ENCODE data around the gene INTS2.
A peak's percentile ranks its signal among the peaks of the same experiment; 100 is the strongest.
"Not testable (repeated sequence)": the region's sequence is repeated elsewhere in the genome, so short reads cannot be mapped to it uniquely, and the experiment has no call there.

INTS2 gene, protein sequence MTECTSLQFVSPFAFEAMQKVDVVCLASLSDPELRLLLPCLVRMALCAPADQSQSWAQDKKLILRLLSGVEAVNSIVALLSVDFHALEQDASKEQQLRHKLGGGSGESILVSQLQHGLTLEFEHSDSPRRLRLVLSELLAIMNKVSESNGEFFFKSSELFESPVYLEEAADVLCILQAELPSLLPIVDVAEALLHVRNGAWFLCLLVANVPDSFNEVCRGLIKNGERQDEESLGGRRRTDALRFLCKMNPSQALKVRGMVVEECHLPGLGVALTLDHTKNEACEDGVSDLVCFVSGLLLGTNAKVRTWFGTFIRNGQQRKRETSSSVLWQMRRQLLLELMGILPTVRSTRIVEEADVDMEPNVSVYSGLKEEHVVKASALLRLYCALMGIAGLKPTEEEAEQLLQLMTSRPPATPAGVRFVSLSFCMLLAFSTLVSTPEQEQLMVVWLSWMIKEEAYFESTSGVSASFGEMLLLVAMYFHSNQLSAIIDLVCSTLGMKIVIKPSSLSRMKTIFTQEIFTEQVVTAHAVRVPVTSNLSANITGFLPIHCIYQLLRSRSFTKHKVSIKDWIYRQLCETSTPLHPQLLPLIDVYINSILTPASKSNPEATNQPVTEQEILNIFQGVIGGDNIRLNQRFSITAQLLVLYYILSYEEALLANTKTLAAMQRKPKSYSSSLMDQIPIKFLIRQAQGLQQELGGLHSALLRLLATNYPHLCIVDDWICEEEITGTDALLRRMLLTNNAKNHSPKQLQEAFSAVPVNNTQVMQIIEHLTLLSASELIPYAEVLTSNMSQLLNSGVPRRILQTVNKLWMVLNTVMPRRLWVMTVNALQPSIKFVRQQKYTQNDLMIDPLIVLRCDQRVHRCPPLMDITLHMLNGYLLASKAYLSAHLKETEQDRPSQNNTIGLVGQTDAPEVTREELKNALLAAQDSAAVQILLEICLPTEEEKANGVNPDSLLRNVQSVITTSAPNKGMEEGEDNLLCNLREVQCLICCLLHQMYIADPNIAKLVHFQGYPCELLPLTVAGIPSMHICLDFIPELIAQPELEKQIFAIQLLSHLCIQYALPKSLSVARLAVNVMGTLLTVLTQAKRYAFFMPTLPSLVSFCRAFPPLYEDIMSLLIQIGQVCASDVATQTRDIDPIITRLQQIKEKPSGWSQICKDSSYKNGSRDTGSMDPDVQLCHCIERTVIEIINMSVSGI

GRCh38 chr17:61927208-61928100 is at the start of gene INTS2:
Gene INTS2 (minus strand): TSS chr17:61927982. CDS start chr17:61926644, 1,338 bp downstream.
- peak; percentile 88 to 94 (median 88) for DNase-seq (ENCODE audit: low read depth in 3 of 3)

GRCh38 chr17:61974115-61974514 is 46.3 kb upstream of the INTS2 start:
- DNase-seq (ENCODE audit: low read depth in 3 of 3): no peak

- DNase-seq (ENCODE audit: low read depth in 3 of 3): no peak
Observed at GRCh38 chr17:61972311-61972710, 44.5 kb upstream of the INTS2 start.

DNA sequence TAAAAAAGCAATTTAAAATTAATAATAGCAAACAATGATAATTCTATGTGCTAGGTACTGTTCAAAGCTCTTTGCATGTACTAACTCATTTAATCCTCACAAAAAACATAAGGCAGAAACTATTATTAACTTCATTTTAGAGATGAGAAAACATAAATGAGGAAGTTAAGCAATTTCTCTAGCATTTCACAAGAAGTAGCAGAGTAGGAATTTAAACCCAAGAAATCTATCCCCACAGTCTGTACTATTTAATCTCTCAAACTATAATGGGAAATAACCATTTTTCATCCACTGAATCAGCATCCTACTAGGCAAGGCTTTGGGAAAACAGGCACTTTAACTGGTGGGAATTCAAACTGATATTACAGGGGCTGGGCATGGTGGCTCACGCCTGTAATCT is 42.2 kb upstream of the INTS2 start:
- no peak for DNase-seq (ENCODE audit: low read depth in 3 of 3)

GRCh38 chr17:61968757-61969156 is 41.0 kb upstream of the INTS2 start:
- no peak for DNase-seq (ENCODE audit: low read depth in 3 of 3)

- DNase-seq (ENCODE audit: low read depth in 3 of 3): no peak
Observed at GRCh38 chr17:61967729-61968128, 39.9 kb upstream of the INTS2 start.

DNA sequence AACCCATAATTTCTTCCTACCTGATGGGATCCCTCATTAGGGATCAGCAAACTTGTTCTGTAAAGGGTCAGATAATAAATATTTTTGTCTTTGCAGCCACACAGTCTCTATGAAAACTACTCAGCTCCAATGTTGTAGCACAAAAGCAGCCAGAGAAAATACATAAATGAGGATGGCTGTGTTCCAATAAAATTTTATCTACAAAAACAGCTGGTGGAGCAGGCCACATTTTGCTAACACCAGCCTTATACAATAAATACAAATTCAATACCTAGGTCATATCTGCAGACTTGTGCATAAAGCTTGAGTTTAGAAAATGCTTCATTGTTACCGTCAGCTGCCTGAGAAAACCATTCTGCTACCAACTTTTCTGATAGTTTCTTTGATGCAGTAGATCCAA is 38.4 kb upstream of the INTS2 start:
- DNase-seq (ENCODE audit: low read depth in 3 of 3): no peak

DNA sequence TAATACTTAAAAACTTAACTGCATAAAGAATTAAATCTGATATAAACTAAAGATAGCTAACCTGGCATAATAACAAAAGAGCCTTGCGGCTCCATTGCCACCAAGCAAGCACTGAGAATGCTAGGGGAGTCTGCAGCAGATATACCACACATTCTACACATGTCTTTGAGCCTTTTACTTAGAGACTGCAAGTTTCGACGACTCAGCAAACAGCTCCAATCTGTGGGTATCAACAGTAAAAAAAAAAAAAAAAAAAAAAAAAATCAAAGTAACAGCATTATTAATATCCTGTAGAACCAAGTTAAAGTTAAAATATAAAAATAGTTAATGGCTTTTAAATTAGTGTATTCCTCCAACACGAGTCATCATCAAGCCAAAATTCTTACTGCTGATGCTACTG is 27.8 kb upstream of the INTS2 start:
- DNase-seq (ENCODE audit: low read depth in 3 of 3): no peak

GRCh38 chr17:61947367-61948078 is 19.7 kb upstream of the INTS2 start:
- no peak for DNase-seq (ENCODE audit: low read depth in 3 of 3)

DNA sequence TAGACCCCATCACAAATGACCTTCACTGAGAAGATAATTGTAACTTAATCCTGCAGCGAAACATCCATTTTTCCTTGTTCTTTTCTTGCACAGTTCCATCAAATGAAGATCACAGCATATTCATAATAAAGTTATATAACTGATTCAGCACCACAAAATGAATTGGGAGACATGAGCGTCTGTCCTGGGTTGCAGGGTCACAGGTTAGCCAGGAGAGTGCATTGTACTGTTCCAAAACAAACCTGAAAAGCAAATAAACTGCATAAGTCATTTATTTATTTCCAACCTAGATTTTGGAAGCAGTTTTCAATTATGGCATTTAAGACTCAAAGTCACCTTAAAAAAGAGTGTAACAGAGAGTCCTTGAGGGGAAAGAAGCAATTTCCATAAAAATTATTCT is 18.6 kb upstream of the INTS2 start:
- no peak for DNase-seq (ENCODE audit: low read depth in 3 of 3)

DNA sequence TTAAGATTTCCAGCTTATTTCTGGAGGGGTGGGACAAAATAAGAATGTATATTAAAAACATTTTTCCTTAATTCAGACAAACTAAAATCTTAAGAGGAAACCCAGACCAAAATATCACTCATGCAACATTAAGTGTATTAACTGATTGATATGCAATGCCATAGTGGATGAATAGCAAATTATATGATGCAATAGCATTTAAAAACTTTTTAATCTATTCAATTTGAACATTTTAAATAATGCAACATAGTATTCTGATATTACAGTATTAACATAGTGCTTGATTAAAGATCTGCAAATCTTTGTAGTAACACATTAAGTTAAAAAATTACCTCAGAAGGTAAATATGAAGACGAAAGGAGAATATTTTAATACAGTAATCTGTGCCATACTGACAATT is 15.3 kb upstream of the INTS2 start:
- DNase-seq (ENCODE audit: low read depth in 3 of 3): no peak

DNA sequence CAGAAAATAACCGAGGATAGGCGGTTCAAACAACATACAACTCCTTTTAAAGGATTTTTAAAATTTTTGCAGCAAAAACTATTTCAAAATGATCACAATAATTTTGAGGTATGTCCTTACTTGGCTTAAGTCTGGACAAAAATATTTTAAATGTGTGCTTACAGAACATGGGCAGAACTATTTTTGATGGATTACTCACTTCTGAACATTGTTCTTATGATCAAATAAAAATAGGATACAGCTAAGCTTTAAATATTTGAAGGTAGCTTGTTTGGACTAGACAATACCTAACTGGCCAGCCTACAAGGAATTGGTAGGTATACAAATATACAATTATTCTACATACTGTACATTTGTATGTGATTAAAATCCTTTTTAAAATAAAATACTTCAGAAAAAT is 14.3 kb upstream of the INTS2 start:
- DNase-seq (ENCODE audit: low read depth in 3 of 3): no peak

DNA sequence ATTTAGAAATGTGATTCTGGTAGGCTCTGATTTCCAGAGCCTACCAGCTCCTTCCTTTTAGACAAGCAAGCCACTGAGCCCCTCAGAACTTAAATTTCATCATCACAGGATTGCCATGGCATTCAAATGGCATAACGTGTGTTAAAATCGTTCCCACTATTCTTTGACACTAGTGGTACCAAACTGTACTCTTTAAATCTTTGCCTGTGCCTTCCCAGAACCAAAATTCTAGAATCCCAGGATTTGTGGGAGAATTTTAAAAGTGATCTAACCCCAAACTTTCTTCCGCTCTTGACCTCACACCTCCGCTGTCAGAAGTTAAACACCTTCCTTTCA is 287 bp upstream of the INTS2 start:
- no peak for DNase-seq (ENCODE audit: low read depth in 3 of 3)

DNA sequence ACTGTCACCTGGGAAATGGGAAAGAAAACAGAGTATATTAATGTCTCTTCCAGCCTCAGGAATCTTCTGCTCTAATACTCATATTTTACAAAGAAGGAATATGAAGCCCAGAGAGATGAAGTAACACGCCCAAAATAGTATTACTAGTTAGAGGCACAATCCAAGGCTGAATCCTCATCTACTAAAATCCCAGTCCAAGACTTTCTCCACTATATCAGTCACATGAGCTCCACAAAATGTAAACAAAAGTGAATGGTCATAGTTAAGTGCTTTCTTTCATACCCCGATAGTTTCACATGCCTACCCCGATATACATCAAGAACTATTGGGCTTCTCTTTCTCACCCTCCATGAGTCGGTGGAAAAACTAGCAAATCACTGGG is 965 bp downstream of the INTS2 start:
- DNase-seq (ENCODE audit: low read depth in 3 of 3): no peak

- DNase-seq (ENCODE audit: low read depth in 3 of 3): not testable (repeated sequence)
Observed at GRCh38 chr17:61915162-61915561, 12.6 kb downstream of the INTS2 start.

- no peak for DNase-seq (ENCODE audit: low read depth in 3 of 3)
Observed at GRCh38 chr17:61908292-61909037, 19.3 kb downstream of the INTS2 start.

DNA sequence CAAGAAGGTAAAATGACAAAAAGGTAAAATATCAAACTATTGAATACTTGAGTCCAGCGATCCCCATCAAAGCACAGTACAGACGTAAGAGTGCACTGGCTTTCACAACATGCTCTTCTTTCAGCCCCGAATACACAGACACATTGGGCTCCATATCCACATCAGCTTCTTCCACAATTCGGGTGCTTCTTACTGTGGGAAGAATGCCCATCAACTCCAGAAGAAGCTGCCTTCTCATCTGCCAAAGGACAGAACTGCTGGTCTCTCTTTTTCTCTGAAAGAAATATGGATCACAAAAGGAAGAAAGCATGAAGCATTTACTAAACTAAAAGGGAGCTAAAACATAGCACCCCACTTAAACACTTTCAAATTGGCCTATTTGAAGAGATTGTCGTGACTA is 20.4 kb downstream of the INTS2 start:
- no peak for DNase-seq (ENCODE audit: low read depth in 3 of 3)

DNA sequence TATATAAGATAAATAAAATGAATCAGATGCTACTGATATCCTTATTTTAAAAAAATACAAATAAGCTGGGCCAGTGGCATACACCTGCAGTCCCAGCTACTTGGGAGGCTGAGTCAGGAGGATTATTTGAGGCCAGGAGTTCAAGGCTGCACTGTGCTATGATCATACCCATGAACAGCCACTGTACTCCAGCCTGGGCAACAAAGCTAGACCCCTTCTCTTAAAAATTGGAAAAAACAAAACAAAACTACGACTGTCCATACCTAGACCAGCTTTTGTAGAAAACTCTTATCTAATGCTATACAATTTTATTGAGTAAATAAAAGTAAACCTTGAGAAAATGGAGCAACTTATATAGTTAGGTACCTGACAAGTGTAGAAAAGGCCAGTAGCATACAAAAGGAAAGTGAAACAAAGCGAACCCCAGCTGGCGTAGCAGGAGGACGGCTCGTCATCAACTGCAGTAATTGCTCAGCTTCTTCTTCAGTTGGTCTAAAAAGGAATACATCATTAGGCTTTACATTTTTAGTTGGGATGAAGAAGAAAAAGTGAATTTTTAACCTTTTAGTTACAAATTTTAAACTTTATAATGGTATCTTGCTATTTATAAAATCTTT is 23.6 kb downstream of the INTS2 start:
- peak in 1 of 3 experiments; percentile 5 for DNase-seq (ENCODE audit: low read depth in 3 of 3)

DNA sequence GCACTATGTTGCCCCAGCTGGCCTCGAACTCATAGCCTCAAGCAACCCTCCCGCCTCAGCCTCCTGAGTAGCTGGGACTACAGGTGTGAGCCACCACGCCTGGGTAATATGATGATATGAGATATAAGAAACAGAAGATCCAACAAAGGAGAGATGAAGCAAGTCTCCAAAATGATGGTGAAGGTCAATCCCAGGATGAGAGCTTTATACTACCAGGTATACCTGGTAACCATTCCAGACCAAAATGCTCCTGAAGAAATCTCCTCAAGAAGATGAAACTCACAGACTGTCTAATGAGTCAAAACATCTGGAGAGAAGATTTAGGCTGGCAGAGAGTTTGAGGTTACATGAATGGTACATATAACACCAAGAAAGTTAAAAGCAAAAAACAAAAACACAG is 24.5 kb downstream of the INTS2 start:
- DNase-seq (ENCODE audit: low read depth in 3 of 3): no peak
